ENCODE measurements around the gene PGM2. TPM values are rescaled to one million over a fixed set of nuclear protein-coding genes. Genes with fewer than 3 reads are reported as not detected.

Gene PGM2
- total and polyA plus RNA-seq, 4 experiments from 2014 or later: 16.9 to 20.5 (median 19.2) TPM

DNA sequence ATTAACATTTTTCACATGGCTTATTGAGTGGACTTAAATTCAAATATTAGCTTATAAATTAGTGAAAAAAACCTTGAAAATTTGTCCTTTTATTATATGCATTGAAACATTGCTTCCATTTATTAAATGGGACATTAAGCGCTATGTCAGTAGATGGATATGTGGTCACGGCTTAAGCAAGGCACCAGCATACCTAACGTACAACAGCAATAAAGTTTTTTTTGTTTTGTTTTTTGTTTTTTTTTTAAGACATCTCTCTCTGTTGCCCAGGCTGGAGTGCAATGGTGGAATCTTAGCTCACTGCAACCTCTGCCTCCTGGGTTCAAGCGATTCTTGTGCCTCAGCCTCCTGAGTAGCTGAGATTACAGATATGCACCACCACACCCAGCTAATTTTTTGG is 31.6 kb downstream of the PGM2 start:
- no peak for DNase-seq
- ChIA-PET CTCF (ENCODE audit: partially characterized antibody) (interaction anchor here (1.0 to 1.8 kb wide), 2 partner anchors 23 to 24 kb away, joined by 4 to 5 read pairs; no protein-coding TSS in a partner anchor), POLR2A (ENCODE audit: partially characterized antibody) (no interaction called here)
- Mint-ChIP-seq H3K27ac (no peak overlapping the region), H3K9me3 (no peaks in the 10 kb centered on the region), H3K4me3 (no peak overlapping the region), H3K27me3 (no peaks in the 10 kb centered on the region), H3K4me1 (no peaks in the 10 kb centered on the region), H3K36me3 (peaks cover 25 to 48% of the 10 kb centered on the region in 2 donors)
- intact Hi-C loops (cut with micrococcal nuclease): no loop called here
- Histone ChIP-seq H3K27me3 (ENCODE audit: insufficient read depth, low read length) (no peaks in the 10 kb centered on the region), H3K4me1 (ENCODE audit: insufficient read depth, low read length) (no peaks in the 10 kb centered on the region), H3K27ac (ENCODE audit: low read depth, low read length) (no peak overlapping the region), H3K4me3 (ENCODE audit: low read length in 2 of 2) (no peak overlapping the region), H3K9me3 (ENCODE audit: control insufficient read depth in 1 of 2, low read length in 2 of 2) (no peaks in the 10 kb centered on the region), H3K36me3 (ENCODE audit: insufficient read depth, low read length) (peaks cover 6% of the 10 kb centered on the region)

DNA sequence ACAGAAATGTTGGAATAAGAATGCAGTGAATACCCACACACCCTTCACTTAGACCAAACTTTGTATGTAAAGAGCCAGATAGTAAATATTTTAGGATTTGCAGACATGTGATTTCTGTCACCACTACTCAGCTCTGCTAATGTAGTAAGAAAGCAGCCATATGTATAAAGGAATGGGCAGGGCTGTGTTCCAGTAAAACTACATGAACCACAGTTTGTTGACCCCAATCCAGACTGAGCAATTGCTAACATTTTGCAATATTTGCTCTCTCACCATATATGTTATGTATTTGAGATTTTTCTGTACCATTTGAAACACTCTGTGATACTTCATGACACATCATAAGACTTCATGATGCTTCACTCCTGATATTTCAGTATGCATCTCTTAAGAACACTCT is 32.4 kb downstream of the PGM2 start:
- H3K4me3 Mint-ChIP-seq: no peak overlapping the region

DNA sequence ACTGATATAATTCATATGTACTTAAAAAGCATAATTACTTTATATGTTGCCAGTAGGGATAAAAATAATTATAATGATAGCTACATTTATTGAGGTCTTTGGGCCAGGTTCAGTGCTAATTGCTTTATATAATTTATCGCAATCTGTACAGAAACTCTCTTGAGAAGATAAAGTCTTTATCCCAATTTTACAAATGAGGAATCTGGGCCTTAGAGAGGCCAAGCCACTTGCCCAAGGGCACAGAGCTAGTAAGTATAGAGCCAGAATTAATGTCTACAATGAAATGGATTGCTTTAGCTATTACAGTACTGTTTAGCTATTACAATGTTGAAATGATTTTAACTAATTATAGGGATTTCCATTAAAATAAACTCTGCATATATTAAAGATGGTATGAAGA is 33.8 kb downstream of the PGM2 start:
- POLR2A ChIA-PET (ENCODE audit: partially characterized antibody): no interaction called here

More for the DNA sequence above, 32.4 kb downstream of the PGM2 start:
- no peaks in the 10 kb centered on the region for H3K9me3 ChIP-seq (ENCODE audit: control insufficient read depth in 1 of 2, low read length in 2 of 2)
- no peaks in the 10 kb centered on the region for H3K9me3 Mint-ChIP-seq
- H3K36me3 ChIP-seq (ENCODE audit: insufficient read depth, low read length): peaks cover 2% of the 10 kb centered on the region
- CTCF ChIA-PET (ENCODE audit: partially characterized antibody): interaction anchor here (1.8 kb wide), 1 partner anchor 23 kb away, joined by 4 read pairs; no protein-coding TSS in a partner anchor
- no peak overlapping the region for H3K27ac ChIP-seq (ENCODE audit: low read depth, low read length)
- H3K4me1 Mint-ChIP-seq: no peaks in the 10 kb centered on the region
- intact Hi-C loops (cut with micrococcal nuclease): no loop called here
- H3K4me3 ChIP-seq (ENCODE audit: low read length in 2 of 2): no peak overlapping the region
- POLR2A ChIA-PET (ENCODE audit: partially characterized antibody): no interaction called here
- H3K4me1 ChIP-seq (ENCODE audit: insufficient read depth, low read length): no peaks in the 10 kb centered on the region
- H3K36me3 Mint-ChIP-seq: peaks cover 22 to 48% of the 10 kb centered on the region in 2 donors
- DNase-seq: no peak
- no peaks in the 10 kb centered on the region for H3K27me3 Mint-ChIP-seq
- no peaks in the 10 kb centered on the region for H3K27me3 ChIP-seq (ENCODE audit: insufficient read depth, low read length)
- H3K27ac Mint-ChIP-seq: no peak overlapping the region

DNA sequence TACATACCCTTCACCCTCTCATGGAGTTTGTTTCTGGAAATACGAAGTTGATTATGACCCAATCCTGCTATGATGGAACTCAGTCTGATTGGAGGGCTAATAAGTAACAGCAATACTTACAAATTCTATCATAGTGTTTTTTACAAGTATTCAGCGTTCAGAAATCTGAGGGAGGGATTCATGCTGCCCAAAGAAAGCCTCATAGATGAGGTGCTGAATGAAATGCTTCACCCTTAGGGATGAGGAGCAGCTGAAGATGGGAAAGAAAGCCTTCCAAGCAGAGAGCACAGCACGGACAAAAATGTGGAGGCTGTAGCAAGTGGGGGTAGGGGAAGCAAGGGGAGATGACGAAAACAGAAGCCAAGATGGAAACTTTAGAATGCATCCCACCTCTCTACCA is 36.5 kb downstream of the PGM2 start:
- Mint-ChIP-seq H3K4me3 (no peak overlapping the region), H3K36me3 (peaks cover 34 to 49% of the 10 kb centered on the region in 2 donors), H3K9me3 (no peaks in the 10 kb centered on the region), H3K27me3 (no peaks in the 10 kb centered on the region), H3K27ac (no peak overlapping the region), H3K4me1 (no peaks in the 10 kb centered on the region)
- Histone ChIP-seq H3K4me3 (ENCODE audit: low read length in 2 of 2) (no peak overlapping the region), H3K9me3 (ENCODE audit: control insufficient read depth in 1 of 2, low read length in 2 of 2) (no peaks in the 10 kb centered on the region), H3K27ac (ENCODE audit: low read depth, low read length) (no peak overlapping the region), H3K4me1 (ENCODE audit: insufficient read depth, low read length) (no peaks in the 10 kb centered on the region), H3K27me3 (ENCODE audit: insufficient read depth, low read length) (no peaks in the 10 kb centered on the region), H3K36me3 (ENCODE audit: insufficient read depth, low read length) (no peaks in the 10 kb centered on the region)
- DNase-seq: no peak
- ChIA-PET CTCF (ENCODE audit: partially characterized antibody) (no interaction called here), POLR2A (ENCODE audit: partially characterized antibody) (no interaction called here)
- intact Hi-C loops (cut with micrococcal nuclease): no loop called here

More for the DNA sequence above, 33.8 kb downstream of the PGM2 start:
- DNase-seq: no peak
- H3K27me3 Mint-ChIP-seq: no peaks in the 10 kb centered on the region
- no peak overlapping the region for H3K27ac Mint-ChIP-seq
- Histone ChIP-seq H3K27me3 (ENCODE audit: insufficient read depth, low read length) (no peaks in the 10 kb centered on the region), H3K4me3 (ENCODE audit: low read length in 2 of 2) (no peak overlapping the region), H3K9me3 (ENCODE audit: control insufficient read depth in 1 of 2, low read length in 2 of 2) (no peaks in the 10 kb centered on the region), H3K36me3 (ENCODE audit: insufficient read depth, low read length) (no peaks in the 10 kb centered on the region), H3K4me1 (ENCODE audit: insufficient read depth, low read length) (no peaks in the 10 kb centered on the region), H3K27ac (ENCODE audit: low read depth, low read length) (no peak overlapping the region)
- intact Hi-C loops (cut with micrococcal nuclease): no loop called here
- no peaks in the 10 kb centered on the region for H3K4me1 Mint-ChIP-seq
- no peak overlapping the region for H3K4me3 Mint-ChIP-seq
- no peaks in the 10 kb centered on the region for H3K9me3 Mint-ChIP-seq
- H3K36me3 Mint-ChIP-seq: peaks cover 15 to 43% of the 10 kb centered on the region in 2 donors
- CTCF ChIA-PET (ENCODE audit: partially characterized antibody): interaction anchor here (1.1 to 1.3 kb wide), 2 partner anchors 21 to 117 kb away, joined by 3 read pairs; no protein-coding TSS in a partner anchor

DNA sequence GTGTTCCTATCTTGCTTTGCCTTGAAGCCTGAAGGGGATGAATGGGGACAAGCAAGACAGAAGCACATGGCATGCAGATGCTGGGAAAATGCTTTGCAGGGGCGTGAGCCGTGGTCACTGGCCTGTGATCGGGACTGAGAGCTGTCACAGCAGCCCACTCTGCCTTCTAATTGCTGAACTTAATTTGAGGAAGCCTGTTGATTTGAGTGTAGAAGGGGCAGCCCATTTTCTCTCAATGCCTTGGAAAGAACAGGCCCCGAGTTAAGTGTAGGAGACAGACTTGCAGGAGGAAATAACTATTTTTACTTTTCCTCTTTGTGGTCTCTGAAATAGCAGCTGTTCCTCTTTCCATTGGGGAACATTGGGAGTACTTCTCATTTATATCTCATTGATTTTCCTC is 38.3 kb downstream of the PGM2 start:
- intact Hi-C loops (cut with micrococcal nuclease): no loop called here

DNA sequence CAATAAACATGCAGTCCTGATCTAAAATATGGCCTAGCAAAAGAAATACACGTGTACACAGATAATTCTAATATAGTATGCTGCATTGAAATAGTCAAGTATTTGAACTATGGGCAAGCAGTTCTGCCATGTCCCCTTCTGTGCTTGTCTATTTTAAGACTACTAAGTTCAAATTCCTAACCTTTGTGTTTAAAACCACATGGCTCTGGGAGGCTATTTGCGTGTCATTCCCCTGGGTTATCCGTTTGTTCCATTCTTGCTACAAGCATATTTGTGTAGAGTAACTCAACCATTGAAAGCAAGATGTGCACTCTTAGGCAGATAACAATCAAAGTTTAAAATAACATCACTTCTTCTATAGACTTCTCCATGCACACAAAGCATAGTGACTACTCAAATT is 39.0 kb downstream of the PGM2 start:
- intact Hi-C loops (cut with micrococcal nuclease): no loop called here
- POLR2A ChIA-PET (ENCODE audit: partially characterized antibody): no interaction called here

More for the DNA sequence above, 38.3 kb downstream of the PGM2 start:
- H3K4me3 Mint-ChIP-seq: no peak overlapping the region
- DNase-seq: no peak
- H3K36me3 Mint-ChIP-seq: peaks cover 37 to 41% of the 10 kb centered on the region in 2 donors
- H3K9me3 Mint-ChIP-seq: no peaks in the 10 kb centered on the region
- H3K27me3 Mint-ChIP-seq: no peaks in the 10 kb centered on the region
- no peaks in the 10 kb centered on the region for H3K4me1 ChIP-seq (ENCODE audit: insufficient read depth, low read length)
- no peak overlapping the region for H3K27ac ChIP-seq (ENCODE audit: low read depth, low read length)
- H3K4me3 ChIP-seq (ENCODE audit: low read length in 2 of 2): no peak overlapping the region
- no peaks in the 10 kb centered on the region for H3K9me3 ChIP-seq (ENCODE audit: control insufficient read depth in 1 of 2, low read length in 2 of 2)
- H3K27me3 ChIP-seq (ENCODE audit: insufficient read depth, low read length): no peaks in the 10 kb centered on the region
- ChIA-PET CTCF (ENCODE audit: partially characterized antibody) (no interaction called here), POLR2A (ENCODE audit: partially characterized antibody) (no interaction called here)
- H3K27ac Mint-ChIP-seq: peak overlapping the region in 1 of 7 donors; percentile 26
- no peaks in the 10 kb centered on the region for H3K36me3 ChIP-seq (ENCODE audit: insufficient read depth, low read length)
- H3K4me1 Mint-ChIP-seq: no peaks in the 10 kb centered on the region

DNA sequence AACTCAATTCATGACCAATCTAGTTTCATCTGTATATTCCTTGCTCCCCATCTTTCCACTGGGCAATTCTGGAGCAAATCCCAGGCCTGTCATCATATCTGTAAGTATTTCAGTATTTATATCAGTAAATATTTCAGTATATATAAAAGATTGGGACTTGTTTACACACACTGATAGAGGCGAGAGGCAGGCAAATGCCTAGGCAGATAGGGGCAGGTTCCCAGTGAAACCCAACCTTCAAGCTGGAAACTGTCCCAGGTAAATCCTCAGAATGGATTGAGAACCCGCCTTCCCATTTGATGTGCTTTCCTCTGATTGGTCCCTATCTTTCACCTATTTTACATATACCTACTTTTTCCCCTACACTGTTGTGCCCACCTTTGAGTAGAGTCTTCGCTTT is 40.6 kb downstream of the PGM2 start:
- Mint-ChIP-seq H3K4me1 (peaks cover 2 to 11% (median 3%) of the 10 kb centered on the region in 4 donors), H3K4me3 (no peak overlapping the region), H3K9me3 (no peaks in the 10 kb centered on the region), H3K27ac (no peak overlapping the region), H3K36me3 (peaks cover 30 to 35% of the 10 kb centered on the region in 2 donors), H3K27me3 (no peaks in the 10 kb centered on the region)
- H3K4me3 ChIP-seq (ENCODE audit: low read length in 2 of 2): no peak overlapping the region
- H3K4me1 ChIP-seq (ENCODE audit: insufficient read depth, low read length): peaks cover 2% of the 10 kb centered on the region
- CTCF ChIA-PET (ENCODE audit: partially characterized antibody): interaction anchor here (0.8 kb wide), 1 partner anchor 63 kb away, joined by 3 read pairs; no protein-coding TSS in a partner anchor
- no peak overlapping the region for H3K27ac ChIP-seq (ENCODE audit: low read depth, low read length)
- H3K27me3 ChIP-seq (ENCODE audit: insufficient read depth, low read length): no peaks in the 10 kb centered on the region
- H3K36me3 ChIP-seq (ENCODE audit: insufficient read depth, low read length): no peaks in the 10 kb centered on the region
- intact Hi-C loops (cut with micrococcal nuclease): no loop called here
- no peak for DNase-seq
- H3K9me3 ChIP-seq (ENCODE audit: control insufficient read depth in 1 of 2, low read length in 2 of 2): no peaks in the 10 kb centered on the region
- POLR2A ChIA-PET (ENCODE audit: partially characterized antibody): no interaction called here

More for the DNA sequence above, 39.0 kb downstream of the PGM2 start:
- Histone ChIP-seq H3K36me3 (ENCODE audit: insufficient read depth, low read length) (no peaks in the 10 kb centered on the region), H3K27me3 (ENCODE audit: insufficient read depth, low read length) (no peaks in the 10 kb centered on the region), H3K9me3 (ENCODE audit: control insufficient read depth in 1 of 2, low read length in 2 of 2) (no peaks in the 10 kb centered on the region), H3K27ac (ENCODE audit: low read depth, low read length) (no peak overlapping the region), H3K4me1 (ENCODE audit: insufficient read depth, low read length) (no peaks in the 10 kb centered on the region), H3K4me3 (ENCODE audit: low read length in 2 of 2) (no peak overlapping the region)
- no peak for DNase-seq
- Mint-ChIP-seq H3K36me3 (peaks cover 37 to 41% of the 10 kb centered on the region in 2 donors), H3K4me1 (no peaks in the 10 kb centered on the region), H3K27ac (no peak overlapping the region), H3K27me3 (no peaks in the 10 kb centered on the region), H3K9me3 (no peaks in the 10 kb centered on the region), H3K4me3 (no peak overlapping the region)
- CTCF ChIA-PET (ENCODE audit: partially characterized antibody): no interaction called here

DNA sequence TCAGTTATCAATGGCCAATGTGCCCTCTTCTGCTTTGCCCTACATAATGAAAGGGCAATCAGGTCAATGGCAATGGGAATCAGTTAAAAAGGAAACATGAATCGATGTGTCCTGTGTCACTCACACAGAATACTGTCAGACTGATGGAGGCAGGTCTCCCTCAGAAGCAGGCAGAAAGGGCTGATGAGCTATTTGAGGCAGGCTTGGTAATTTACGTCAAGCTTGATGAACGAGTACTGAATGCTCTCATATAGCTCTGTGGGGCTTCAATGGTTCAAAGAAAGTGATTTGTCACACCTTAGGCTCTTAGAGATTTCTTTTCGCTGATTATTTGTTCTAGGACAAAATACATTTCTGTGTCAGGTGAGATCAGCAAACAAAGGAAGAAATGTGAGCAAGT is 41.8 kb downstream of the PGM2 start:
- no peak overlapping the region for H3K27ac Mint-ChIP-seq

More for the DNA sequence above, 41.8 kb downstream of the PGM2 start:
- H3K36me3 ChIP-seq (ENCODE audit: insufficient read depth, low read length): no peaks in the 10 kb centered on the region
- Mint-ChIP-seq H3K36me3 (peaks cover 25 to 31% of the 10 kb centered on the region in 2 donors), H3K9me3 (no peaks in the 10 kb centered on the region), H3K4me3 (no peak overlapping the region), H3K4me1 (peaks cover 3 to 17% (median 7%) of the 10 kb centered on the region in 4 donors), H3K27me3 (no peaks in the 10 kb centered on the region)
- H3K4me1 ChIP-seq (ENCODE audit: insufficient read depth, low read length): peaks cover 9% of the 10 kb centered on the region
- H3K27ac ChIP-seq (ENCODE audit: low read depth, low read length): no peak overlapping the region
- H3K27me3 ChIP-seq (ENCODE audit: insufficient read depth, low read length): no peaks in the 10 kb centered on the region
- ChIA-PET CTCF (ENCODE audit: partially characterized antibody) (no interaction called here), POLR2A (ENCODE audit: partially characterized antibody) (no interaction called here)
- no peak for DNase-seq
- no peaks in the 10 kb centered on the region for H3K9me3 ChIP-seq (ENCODE audit: control insufficient read depth in 1 of 2, low read length in 2 of 2)
- no peak overlapping the region for H3K4me3 ChIP-seq (ENCODE audit: low read length in 2 of 2)
- intact Hi-C loops (cut with micrococcal nuclease): no loop called here

All from CD4-positive, alpha-beta memory T cell (primary cell).